SW480 (cell line): ENCODE results near the gene PKDCC.

Experiments used
- DNase-seq: peaks from one replicate; pipeline ENCODE4 v3.0.0-alpha.2; 2016; ENCODE audit warnings: low spot score

The PKDCC gene, protein sequence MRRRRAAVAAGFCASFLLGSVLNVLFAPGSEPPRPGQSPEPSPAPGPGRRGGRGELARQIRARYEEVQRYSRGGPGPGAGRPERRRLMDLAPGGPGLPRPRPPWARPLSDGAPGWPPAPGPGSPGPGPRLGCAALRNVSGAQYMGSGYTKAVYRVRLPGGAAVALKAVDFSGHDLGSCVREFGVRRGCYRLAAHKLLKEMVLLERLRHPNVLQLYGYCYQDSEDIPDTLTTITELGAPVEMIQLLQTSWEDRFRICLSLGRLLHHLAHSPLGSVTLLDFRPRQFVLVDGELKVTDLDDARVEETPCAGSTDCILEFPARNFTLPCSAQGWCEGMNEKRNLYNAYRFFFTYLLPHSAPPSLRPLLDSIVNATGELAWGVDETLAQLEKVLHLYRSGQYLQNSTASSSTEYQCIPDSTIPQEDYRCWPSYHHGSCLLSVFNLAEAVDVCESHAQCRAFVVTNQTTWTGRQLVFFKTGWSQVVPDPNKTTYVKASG

DNA sequence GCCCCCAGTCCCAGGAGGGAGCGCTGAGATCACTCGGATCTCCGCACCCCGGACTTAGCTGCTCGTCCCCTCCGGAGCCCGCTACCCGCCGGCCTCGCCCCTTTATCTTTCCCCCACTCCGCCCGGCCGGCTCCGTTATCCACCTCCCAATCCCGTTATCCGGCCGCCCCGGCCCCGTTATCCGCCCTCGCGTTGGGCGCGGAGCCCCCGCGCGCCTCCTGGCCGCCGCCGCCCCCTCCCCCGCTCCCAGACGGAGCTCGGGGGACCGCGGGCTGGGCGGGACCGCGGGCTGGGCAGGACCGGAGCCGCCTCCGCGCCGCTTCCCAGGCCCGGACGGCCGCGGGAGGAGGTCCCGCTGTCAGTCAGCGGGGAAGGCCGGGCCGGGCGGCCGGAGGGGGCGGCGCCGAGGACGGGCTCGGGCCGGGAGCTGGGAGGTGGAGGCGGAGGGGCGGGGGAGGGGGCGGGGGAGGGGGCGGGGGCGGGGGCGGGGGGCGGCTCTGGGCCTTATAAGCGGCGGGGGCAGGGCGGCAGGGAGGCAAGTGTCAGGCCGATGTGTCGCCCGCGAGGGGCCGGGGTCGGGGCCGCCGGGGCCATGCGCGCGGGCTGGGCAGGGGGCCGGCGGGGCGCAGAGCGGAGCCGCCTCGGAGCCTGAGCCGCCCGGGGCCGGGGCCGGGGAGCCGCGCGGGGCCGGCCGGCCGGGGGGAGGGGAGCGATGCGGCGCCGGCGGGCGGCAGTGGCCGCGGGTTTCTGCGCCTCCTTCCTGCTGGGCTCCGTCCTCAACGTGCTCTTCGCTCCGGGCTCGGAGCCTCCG lies at the start of gene PKDCC:
Gene PKDCC, plus strand, starts transcription at position 534 of the 811 bp plus-strand sequence. Its CDS starts 179 bp downstream, at position 713.
- DNase-seq = peak; percentile 28

DNA sequence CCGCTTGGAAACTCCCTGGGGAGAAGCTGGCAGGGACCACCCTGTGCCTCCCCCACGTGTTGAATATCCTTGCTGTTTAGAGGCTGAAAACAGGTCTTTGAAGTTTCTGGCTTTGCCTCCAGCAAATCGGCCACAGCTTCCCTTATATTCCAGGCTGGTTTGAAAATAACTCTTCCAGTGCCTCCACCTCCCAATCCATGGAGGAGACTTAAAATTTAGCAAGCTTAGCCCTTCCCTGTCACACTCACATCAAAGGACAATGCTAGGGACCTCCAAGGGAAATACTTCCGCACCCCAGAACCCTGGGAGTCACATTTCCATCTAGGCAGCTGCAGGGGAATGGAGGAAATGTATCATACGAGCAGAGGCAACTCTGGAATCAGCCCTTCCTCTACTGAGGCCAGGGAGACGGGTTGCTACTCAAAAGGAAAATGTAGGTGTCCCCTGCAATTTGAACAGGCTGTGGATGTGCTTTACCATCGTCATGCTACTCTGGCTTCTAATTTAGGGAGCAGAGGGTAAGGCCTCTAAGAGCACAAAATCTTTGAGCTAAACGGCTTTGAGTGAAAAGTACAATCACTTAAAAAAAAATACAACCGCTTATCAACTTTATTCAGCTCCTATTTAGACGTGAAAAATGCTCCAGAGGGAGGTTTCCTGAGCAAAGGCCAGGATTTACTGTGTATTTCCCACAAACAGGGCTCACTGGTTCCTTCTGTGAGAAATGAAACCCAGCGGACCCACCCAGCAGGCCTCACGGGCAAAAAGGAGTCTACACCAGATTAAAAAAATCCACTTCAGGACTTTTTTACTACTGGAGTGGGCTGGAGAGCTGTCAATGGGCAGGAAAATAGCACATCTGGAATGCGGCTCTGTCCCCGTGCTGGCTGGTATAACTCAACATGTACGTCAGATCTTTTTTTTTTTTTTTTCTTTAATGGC lies 49.4 kb upstream of the PKDCC start:
- DNase-seq = no peak

- no peak for DNase-seq
These were observed 48.7 kb upstream of the PKDCC start for GRCh38 chr2:41999128-41999480.

GRCh38 chr2:41999592-42000281 lies 48.1 kb upstream of the PKDCC start:
- no peak for DNase-seq

DNA sequence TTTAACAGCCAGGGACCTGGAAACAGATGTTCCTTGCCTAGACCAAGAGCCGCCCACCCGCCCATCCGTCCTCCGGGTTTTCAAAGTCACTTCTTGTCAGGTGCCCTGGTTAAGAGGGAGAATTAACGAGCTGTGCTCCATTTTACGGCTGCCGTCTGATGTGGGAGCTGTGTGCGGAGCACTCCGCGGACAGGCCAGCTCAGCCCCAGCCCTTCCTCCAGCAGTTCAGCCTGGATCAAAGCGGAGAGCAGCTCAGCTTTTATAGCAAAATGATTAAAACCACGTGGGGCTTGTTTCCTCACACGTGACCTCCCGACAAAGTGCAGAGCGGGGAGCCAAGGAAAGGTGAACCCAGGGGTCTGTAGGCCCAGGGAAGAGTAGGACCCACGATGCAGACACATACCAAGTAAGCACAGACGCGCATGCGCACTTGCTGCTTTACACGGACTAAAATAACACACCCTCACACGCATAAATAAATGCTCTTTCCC lies 46.1 kb upstream of the PKDCC start:
- no peak for DNase-seq

DNA sequence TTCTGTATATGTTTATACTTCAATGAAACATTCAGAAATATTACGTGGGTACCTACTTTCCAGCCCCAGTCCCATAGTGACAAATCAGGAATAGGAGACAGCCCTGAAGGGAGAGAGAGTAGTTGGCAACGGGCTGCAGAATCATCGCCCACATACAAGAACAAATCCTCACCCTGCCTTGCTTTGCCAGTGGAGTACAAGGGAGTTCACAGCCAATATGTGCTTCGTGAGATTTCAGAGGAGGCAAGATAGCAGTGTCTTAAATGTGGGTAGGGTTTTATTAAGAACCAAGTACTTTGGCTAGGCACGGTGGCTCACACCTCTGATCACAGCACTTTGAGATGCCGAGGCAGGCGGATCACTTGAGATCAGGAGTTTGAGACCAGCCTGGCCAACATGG lies 40.3 kb upstream of the PKDCC start:
- DNase-seq = no peak

GRCh38 chr2:42008241-42008921 lies 39.4 kb upstream of the PKDCC start:
- no peak for DNase-seq

- no peak for DNase-seq
These were observed 37.9 kb upstream of the PKDCC start for GRCh38 chr2:42009657-42010580.

DNA sequence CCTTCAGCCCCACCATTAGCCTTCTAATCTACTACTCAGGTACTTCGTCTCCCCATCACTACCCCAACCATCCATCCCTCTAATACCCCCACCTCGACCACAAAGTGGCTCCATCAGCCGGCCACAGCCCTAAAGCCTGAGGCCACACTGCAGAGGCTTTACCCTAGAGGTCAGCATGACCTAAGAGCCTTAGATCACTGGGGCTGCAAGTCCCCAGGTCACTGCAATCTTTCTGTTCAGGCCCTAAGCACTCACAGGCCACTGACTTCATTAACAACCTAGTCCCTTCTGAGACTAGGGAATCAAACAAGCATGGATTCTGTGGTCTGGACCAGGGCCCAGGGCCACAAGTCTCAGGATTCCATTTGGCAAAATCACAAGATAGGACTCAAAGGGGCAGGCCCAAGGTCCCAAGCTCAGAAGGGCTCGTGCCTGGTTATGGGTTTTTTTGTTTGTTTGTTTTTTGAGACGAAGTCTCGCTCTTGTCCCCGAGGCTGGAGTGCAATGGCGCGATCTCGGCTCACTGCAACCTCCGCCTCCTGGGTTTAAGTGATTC lies 37.0 kb upstream of the PKDCC start:
- DNase-seq = no peak

DNA sequence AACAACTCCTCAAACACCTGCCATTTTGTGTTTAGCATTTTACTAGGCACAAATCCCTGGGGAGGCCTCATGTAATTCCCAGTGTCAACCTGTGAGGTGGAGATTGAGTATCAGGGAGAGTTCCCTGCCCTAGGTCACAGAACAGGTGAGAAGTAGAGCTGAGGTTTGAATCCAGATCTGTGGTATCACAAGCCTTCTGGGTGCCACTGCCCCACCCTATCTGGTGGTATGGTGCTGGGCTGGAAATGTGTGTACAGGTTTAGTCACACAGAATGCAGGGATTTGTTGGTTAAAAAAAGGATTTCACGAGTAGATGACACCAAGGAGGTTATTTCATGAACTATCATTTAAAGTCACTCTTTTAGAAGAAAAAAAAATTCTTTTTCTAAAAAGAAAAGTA lies 35.7 kb upstream of the PKDCC start:
- DNase-seq = no peak

- no peak for DNase-seq
These were observed 35.2 kb upstream of the PKDCC start for GRCh38 chr2:42012651-42013050.

GRCh38 chr2:42013409-42013808 lies 34.4 kb upstream of the PKDCC start:
- DNase-seq = no peak

DNA sequence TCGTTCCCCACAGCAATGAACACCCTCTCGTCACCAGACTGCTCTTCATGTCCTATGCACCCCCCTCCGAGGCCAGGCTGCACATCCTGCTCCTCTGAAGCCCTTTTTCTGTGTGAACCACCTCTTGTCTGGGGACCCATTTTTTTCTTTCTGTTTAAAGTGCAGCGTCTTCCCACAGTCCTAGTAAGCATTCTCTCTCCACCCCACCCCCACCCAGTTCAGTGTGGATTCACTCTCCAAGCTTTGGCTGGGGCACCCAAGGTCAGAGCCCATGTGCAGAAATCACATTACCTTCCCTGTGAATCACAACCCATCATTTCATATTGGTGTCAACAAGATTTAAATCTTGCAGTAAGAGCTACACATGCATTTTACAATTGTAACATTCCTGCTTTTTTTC lies 26.4 kb upstream of the PKDCC start:
- no peak for DNase-seq

- no peak for DNase-seq
These were observed 22.7 kb upstream of the PKDCC start for GRCh38 chr2:42025151-42025582.

- DNase-seq = no peak
These were observed 21.5 kb upstream of the PKDCC start for GRCh38 chr2:42026272-42026671.

GRCh38 chr2:42028571-42029148 lies 19.2 kb upstream of the PKDCC start:
- DNase-seq = no peak

DNA sequence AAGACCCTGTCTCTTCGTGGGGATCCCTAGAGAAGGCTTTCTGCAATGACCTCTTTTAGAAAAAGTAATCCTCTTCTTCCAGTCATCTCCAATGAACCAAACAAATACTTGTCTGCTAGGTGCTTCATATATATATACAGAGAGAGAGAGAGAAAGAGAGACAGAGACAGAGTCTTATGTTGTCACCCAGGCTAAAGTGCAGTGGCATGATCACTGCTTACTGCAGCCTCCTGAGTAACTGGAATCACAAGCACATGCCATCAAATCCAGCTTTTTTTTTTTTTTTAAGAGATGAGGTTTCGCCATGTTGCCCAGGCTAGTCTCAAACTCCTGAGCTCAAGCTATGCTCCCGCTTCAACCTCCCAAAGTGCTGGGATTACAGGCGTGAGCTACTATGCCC lies 18.6 kb upstream of the PKDCC start:
- DNase-seq = no peak

- no peak for DNase-seq
These were observed 18.1 kb upstream of the PKDCC start for GRCh38 chr2:42029639-42030199.
